ENCODE data around the gene MYH10. TPM values are rescaled to one million over a fixed set of nuclear protein-coding genes. Genes with fewer than 3 reads are reported as not detected.

The MYH10 gene
- total RNA-seq, 1 experiment from 2014 or later: 1.6 TPM

- Histone ChIP-seq H3K9me2 (ENCODE audit: insufficient read depth) (no peaks in the 10 kb centered on the region), H4K20me1 (ENCODE audit: insufficient read depth) (peaks cover 19% of the 10 kb centered on the region), H3K4me2 (no peak overlapping the region), H3K4me3 (no peak overlapping the region), H3K9me3 (ENCODE audit: insufficient read depth, low read depth) (no peaks in the 10 kb centered on the region), H3K36me3 (ENCODE audit: low read depth) (peaks cover 4% of the 10 kb centered on the region; the same call in 1 of the 2 replicates), H2AFZ (no peak overlapping the region), H3F3A (ENCODE audit: insufficient read depth, low read depth) (no peaks in the 10 kb centered on the region; the same call in 1 of the 2 replicates), H3K27ac (no peak overlapping the region), H3K27me3 (ENCODE audit: insufficient read depth, low read depth) (no peaks in the 10 kb centered on the region), H3K4me1 (replicated peaks; ENCODE audit: insufficient read depth) (no peaks in the 10 kb centered on the region), H3K79me2 (ENCODE audit: low read depth) (peaks cover 35% of the 10 kb centered on the region)
- POLR2A ChIA-PET (ENCODE audit: unreplicated experiment): no interaction called here
- intact Hi-C loops (cut with micrococcal nuclease; ENCODE audit: unreplicated experiment): no loop called here
- no TSS peak for BruUV-seq (replicated peaks)
- DNase-seq: no peak
- TF ChIP-seq, protein P1, sequence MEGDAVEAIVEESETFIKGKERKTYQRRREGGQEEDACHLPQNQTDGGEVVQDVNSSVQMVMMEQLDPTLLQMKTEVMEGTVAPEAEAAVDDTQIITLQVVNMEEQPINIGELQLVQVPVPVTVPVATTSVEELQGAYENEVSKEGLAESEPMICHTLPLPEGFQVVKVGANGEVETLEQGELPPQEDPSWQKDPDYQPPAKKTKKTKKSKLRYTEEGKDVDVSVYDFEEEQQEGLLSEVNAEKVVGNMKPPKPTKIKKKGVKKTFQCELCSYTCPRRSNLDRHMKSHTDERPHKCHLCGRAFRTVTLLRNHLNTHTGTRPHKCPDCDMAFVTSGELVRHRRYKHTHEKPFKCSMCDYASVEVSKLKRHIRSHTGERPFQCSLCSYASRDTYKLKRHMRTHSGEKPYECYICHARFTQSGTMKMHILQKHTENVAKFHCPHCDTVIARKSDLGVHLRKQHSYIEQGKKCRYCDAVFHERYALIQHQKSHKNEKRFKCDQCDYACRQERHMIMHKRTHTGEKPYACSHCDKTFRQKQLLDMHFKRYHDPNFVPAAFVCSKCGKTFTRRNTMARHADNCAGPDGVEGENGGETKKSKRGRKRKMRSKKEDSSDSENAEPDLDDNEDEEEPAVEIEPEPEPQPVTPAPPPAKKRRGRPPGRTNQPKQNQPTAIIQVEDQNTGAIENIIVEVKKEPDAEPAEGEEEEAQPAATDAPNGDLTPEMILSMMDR (conservative IDR thresholded peaks at IDR 0.05): no peak
- TF ChIP-seq EZH2 (IDR thresholded peaks at IDR 0.05; ENCODE audit: low read depth): no peak
- CTCF ChIA-PET: no interaction called here
Measured at GRCh38 chr17:8444494-8444893, 186.0 kb downstream of the MYH10 start.

DNA sequence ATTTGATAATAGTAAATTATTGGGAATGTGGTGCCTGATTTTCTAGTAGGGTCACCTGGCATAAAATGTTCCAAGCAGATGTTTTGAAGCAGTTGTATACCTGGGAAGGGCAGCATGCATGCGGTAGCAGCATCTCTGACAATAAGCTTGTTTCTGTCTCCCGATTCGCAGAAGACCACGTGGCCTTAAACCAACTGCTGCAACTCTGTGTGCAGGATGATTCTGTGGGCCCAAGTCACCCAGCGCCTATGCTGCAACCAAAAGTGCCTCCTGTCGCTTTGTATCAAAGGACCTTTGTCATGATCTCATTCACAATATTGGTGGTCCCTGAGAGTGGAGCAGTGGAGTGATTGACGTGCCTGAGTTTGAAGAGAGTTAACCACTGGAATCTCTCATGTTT lies 186.8 kb downstream of the MYH10 start:
- TF ChIP-seq, protein P1 (conservative IDR thresholded peaks at IDR 0.05): no peak
- TF ChIP-seq EZH2 (IDR thresholded peaks at IDR 0.05; ENCODE audit: low read depth): no peak

GRCh38 chr17:8442310-8442709 lies 188.2 kb downstream of the MYH10 start:
- Histone ChIP-seq H3K4me1 (replicated peaks; ENCODE audit: insufficient read depth) (peaks cover 4% of the 10 kb centered on the region; the same call in 1 of the 2 replicates), H3K9me3 (ENCODE audit: insufficient read depth, low read depth) (no peaks in the 10 kb centered on the region), H3K4me3 (no peak overlapping the region), H3K9me2 (ENCODE audit: insufficient read depth) (no peaks in the 10 kb centered on the region), H3K36me3 (ENCODE audit: low read depth) (peaks cover 4% of the 10 kb centered on the region; the same call in 1 of the 2 replicates), H2AFZ (no peak overlapping the region), H4K20me1 (ENCODE audit: insufficient read depth) (peaks cover 19% of the 10 kb centered on the region), H3K4me2 (no peak overlapping the region), H3K27ac (no peak overlapping the region), H3F3A (ENCODE audit: insufficient read depth, low read depth) (no peaks in the 10 kb centered on the region; the same call in 1 of the 2 replicates), H3K27me3 (ENCODE audit: insufficient read depth, low read depth) (no peaks in the 10 kb centered on the region), H3K79me2 (ENCODE audit: low read depth) (peaks cover 52% of the 10 kb centered on the region)
- ChIA-PET CTCF (interaction anchor here (0.7 kb wide), 1 partner anchor 110 kb away, joined by 3 read pairs; no protein-coding TSS in a partner anchor), POLR2A (ENCODE audit: unreplicated experiment) (no interaction called here)
- no peak for DNase-seq
- intact Hi-C loops (cut with micrococcal nuclease; ENCODE audit: unreplicated experiment): no loop called here
- TF ChIP-seq, protein P1 (conservative IDR thresholded peaks at IDR 0.05): no peak
- TF ChIP-seq EZH2 (IDR thresholded peaks at IDR 0.05; ENCODE audit: low read depth): no peak
- BruUV-seq (replicated peaks): no TSS peak

More for the DNA sequence above, 186.8 kb downstream of the MYH10 start:
- BruUV-seq (replicated peaks): no TSS peak
- no peaks in the 10 kb centered on the region for H3K9me3 ChIP-seq (ENCODE audit: insufficient read depth, low read depth)
- H3K4me2 ChIP-seq: no peak overlapping the region
- H3F3A ChIP-seq (ENCODE audit: insufficient read depth, low read depth): no peaks in the 10 kb centered on the region; the same call in 1 of the 2 replicates
- DNase-seq: no peak
- peaks cover 4% of the 10 kb centered on the region; the same call in 1 of the 2 replicates for H3K36me3 ChIP-seq (ENCODE audit: low read depth)
- no peak overlapping the region for H2AFZ ChIP-seq
- intact Hi-C loops (cut with micrococcal nuclease; ENCODE audit: unreplicated experiment): no loop called here
- H3K79me2 ChIP-seq (ENCODE audit: low read depth): peaks cover 38% of the 10 kb centered on the region
- H3K27ac ChIP-seq: no peak overlapping the region
- H3K27me3 ChIP-seq (ENCODE audit: insufficient read depth, low read depth): no peaks in the 10 kb centered on the region
- no peak overlapping the region for H3K4me3 ChIP-seq
- ChIA-PET CTCF (no interaction called here), POLR2A (ENCODE audit: unreplicated experiment) (no interaction called here)
- no peaks in the 10 kb centered on the region for H3K9me2 ChIP-seq (ENCODE audit: insufficient read depth)
- H4K20me1 ChIP-seq (ENCODE audit: insufficient read depth): peaks cover 19% of the 10 kb centered on the region
- no peaks in the 10 kb centered on the region for H3K4me1 ChIP-seq (replicated peaks; ENCODE audit: insufficient read depth)

Measured in PC-9 (cell line).